RKO (cell line): ENCODE data around the gene RXRA.
"Not testable (repeated sequence)": the region's sequence is repeated elsewhere in the genome, so short reads cannot be mapped to it uniquely, and the experiment has no call there.

Experiments
- DNase-seq: peaks from one replicate; pipeline ENCODE4 v3.0.0-alpha.2; 2016; ENCODE audit warnings: low spot score

The RXRA gene

GRCh38 chr9:134308639-134309220, 17.5 kb upstream of the RXRA start:
- not testable (repeated sequence) for DNase-seq

- DNase-seq, result no peak
These were observed 12.8 kb upstream of the RXRA start for GRCh38 chr9:134313470-134313869.

GRCh38 chr9:134314039-134314949, 12.0 kb upstream of the RXRA start:
- DNase-seq, result no peak

GRCh38 chr9:134314950-134315715, 11.1 kb upstream of the RXRA start:
- DNase-seq, result no peak

GRCh38 chr9:134315716-134316448, 10.4 kb upstream of the RXRA start:
- DNase-seq, result no peak

- no peak for DNase-seq
These were observed 9.7 kb upstream of the RXRA start for GRCh38 chr9:134316449-134317160.

- DNase-seq, result no peak
These were observed 8.9 kb upstream of the RXRA start for GRCh38 chr9:134317400-134317789.

GRCh38 chr9:134317790-134318414, 8.4 kb upstream of the RXRA start:
- no peak for DNase-seq

GRCh38 chr9:134318481-134318891, 7.8 kb upstream of the RXRA start:
- no peak for DNase-seq

GRCh38 chr9:134318941-134319305, 7.3 kb upstream of the RXRA start:
- no peak for DNase-seq

- no peak for DNase-seq
These were observed 6.7 kb upstream of the RXRA start for GRCh38 chr9:134319306-134320125.

GRCh38 chr9:134320126-134320867, 6.0 kb upstream of the RXRA start:
- DNase-seq, result no peak

- DNase-seq, result no peak
These were observed 5.3 kb upstream of the RXRA start for GRCh38 chr9:134320868-134321471.

- DNase-seq, result no peak
These were observed 4.7 kb upstream of the RXRA start for GRCh38 chr9:134321531-134321930.

GRCh38 chr9:134321946-134322741, 4.1 kb upstream of the RXRA start:
- DNase-seq, result no peak

- DNase-seq, result no peak
These were observed 3.4 kb upstream of the RXRA start for GRCh38 chr9:134322781-134323241.

- no peak for DNase-seq
These were observed 2.4 kb upstream of the RXRA start for GRCh38 chr9:134323741-134324358.
